Right renal pelvis (tissue), 4 donors: Measurements from ENCODE around the gene LPP. TPM values are rescaled to one million over a fixed set of nuclear protein-coding genes. Genes with fewer than 3 reads are reported as not detected.

Experiments used
- DNase-seq, 4 donors: peaks; one replicate each; pipeline ENCODE4 v3.0.0-alpha.2; 2013; ENCODE audit warnings: low read depth in 4 of 4, low spot score in 3 of 4, missing footprints in 1 of 4
- polyA plus RNA-seq, 4 donors: library from polyadenylated mRNA; unstranded; fragments of 120-200 nt; gene quantifications; one replicate each; pipeline ENCODE4 v1.2.1, GENCODE V29; 2013; ENCODE audit not compliant: insufficient read length in 4 of 4

LPP gene
- polyA plus RNA-seq, 4 donors: 24.5 to 29.6 (median 25.6) TPM

- no peak for DNase-seq
Observed at GRCh38 chr3:188320757-188321156, 166.8 kb downstream of the LPP start.

GRCh38 chr3:188321258-188321657 is 167.3 kb downstream of the LPP start:
- no peak for DNase-seq

GRCh38 chr3:188322135-188322887 is 168.4 kb downstream of the LPP start:
- no peak for DNase-seq

- DNase-seq: no peak
Observed at GRCh38 chr3:188323067-188323842, 169.3 kb downstream of the LPP start.

- DNase-seq: no peak
Observed at GRCh38 chr3:188326111-188326510, 172.2 kb downstream of the LPP start.

GRCh38 chr3:188326968-188327367 is 173.0 kb downstream of the LPP start:
- DNase-seq: no peak

- DNase-seq: no peak
Observed at GRCh38 chr3:188327433-188327832, 173.5 kb downstream of the LPP start.

- no peak for DNase-seq
Observed at GRCh38 chr3:188330138-188330537, 176.2 kb downstream of the LPP start.

- no peak for DNase-seq
Observed at GRCh38 chr3:188331166-188331565, 177.2 kb downstream of the LPP start.

GRCh38 chr3:188332085-188332484 is 178.1 kb downstream of the LPP start:
- no peak for DNase-seq

GRCh38 chr3:188335656-188336055 is 181.7 kb downstream of the LPP start:
- DNase-seq: no peak

GRCh38 chr3:188336178-188336577 is 182.2 kb downstream of the LPP start:
- DNase-seq: no peak

- DNase-seq: no peak
Observed at GRCh38 chr3:188337232-188337631, 183.3 kb downstream of the LPP start.

GRCh38 chr3:188338086-188338485 is 184.1 kb downstream of the LPP start:
- DNase-seq: no peak

GRCh38 chr3:188339410-188340295 is 185.7 kb downstream of the LPP start:
- DNase-seq: no peak

GRCh38 chr3:188341501-188341900 is 187.5 kb downstream of the LPP start:
- DNase-seq: no peak

- no peak for DNase-seq
Observed at GRCh38 chr3:188342991-188343732, 189.2 kb downstream of the LPP start.

- no peak for DNase-seq
Observed at GRCh38 chr3:188343894-188344293, 189.9 kb downstream of the LPP start.

- no peak for DNase-seq
Observed at GRCh38 chr3:188345223-188345622, 191.3 kb downstream of the LPP start.
